HT-29 (cell line): ENCODE results near the gene PRRT1B. TPM values are rescaled to one million over a fixed set of nuclear protein-coding genes. Genes with fewer than 3 reads are reported as not detected.
A peak's percentile ranks its signal among the peaks of the same experiment; 100 is the strongest.

ENCODE experiments used
- DNase-seq: peaks from one replicate; pipeline ENCODE4 v3.0.0-alpha.2; 2015; ENCODE audit warnings: low spot score
- total RNA-seq: library from RNA; depleted of rRNA; stranded (reverse); fragments of >200 nt; shearing (Covaris generic); gene quantifications from 2 replicates; pipeline ENCODE4 v1.2.3, GENCODE V29; 2014

Gene PRRT1B
- total RNA-seq, 1 experiment from 2014 or later: 0.23 TPM

GRCh38 chr9:131522257-131523085 lies 22.9 kb upstream of the PRRT1B start:
- DNase-seq: no peak

- no peak for DNase-seq
Observed at GRCh38 chr9:131523086-131523388, 22.3 kb upstream of the PRRT1B start.

- DNase-seq: no peak
Observed at GRCh38 chr9:131523451-131524435, 21.6 kb upstream of the PRRT1B start.

GRCh38 chr9:131524665-131525315 lies 20.5 kb upstream of the PRRT1B start:
- DNase-seq: no peak

GRCh38 chr9:131525643-131526565 lies 19.4 kb upstream of the PRRT1B start:
- DNase-seq: no peak

GRCh38 chr9:131528186-131528585 lies 17.1 kb upstream of the PRRT1B start:
- DNase-seq: no peak

- no peak for DNase-seq
Observed at GRCh38 chr9:131528886-131529505, 16.3 kb upstream of the PRRT1B start.

GRCh38 chr9:131529597-131530545 lies 15.5 kb upstream of the PRRT1B start:
- no peak for DNase-seq

GRCh38 chr9:131530546-131530919 lies 14.8 kb upstream of the PRRT1B start:
- DNase-seq: peak; percentile 57

- peak; percentile 79 for DNase-seq
Observed at GRCh38 chr9:131530920-131531832, 14.1 kb upstream of the PRRT1B start, which contains the start of gene UCK1. Gene UCK1, minus strand, starts transcription at chr9:131531263. Its CDS starts 89 bp downstream, at chr9:131531174.

GRCh38 chr9:131534721-131535237 lies 10.5 kb upstream of the PRRT1B start:
- no peak for DNase-seq

- no peak for DNase-seq
Observed at GRCh38 chr9:131537946-131538345, 7.4 kb upstream of the PRRT1B start.

- no peak for DNase-seq
Observed at GRCh38 chr9:131539223-131539923, 6.0 kb upstream of the PRRT1B start.

- no peak for DNase-seq
Observed at GRCh38 chr9:131543141-131543540, 2.2 kb upstream of the PRRT1B start.

- no peak for DNase-seq
Observed at GRCh38 chr9:131545786-131546335, 538 bp downstream of the PRRT1B start.

- DNase-seq: peak; percentile 71
Observed at GRCh38 chr9:131546336-131547084, 1.2 kb downstream of the PRRT1B start.
